ENCODE data around the gene GPR180. TPM values are rescaled to one million over a fixed set of nuclear protein-coding genes. Genes with fewer than 3 reads are reported as not detected.
A peak's percentile ranks its signal among the peaks of the same experiment; 100 is the strongest.

GPR180 gene
- 3.9 and 5.0 TPM in 2 replicates for polyA plus RNA-seq (2014; cell fraction: cytosol; rRNA removed)
- 6.5 and 7.1 TPM in 2 replicates for polyA plus RNA-seq (2014; cell fraction: nucleus; rRNA removed)

- DNase-seq (ENCODE audit: low spot score), result peak; percentile 100
These were observed at the start of gene GPR180 for GRCh38 chr13:94601446-94602431. GPR180 (plus strand) TSS chr13:94601857; CDS start chr13:94601928, 71 bp downstream.

GRCh38 chr13:94552095-94552494, 49.6 kb upstream of the GPR180 start:
- no peak for DNase-seq (ENCODE audit: low spot score)

- no peak for DNase-seq (ENCODE audit: low spot score)
These were observed 47.9 kb upstream of the GPR180 start for GRCh38 chr13:94553766-94554165.

- no peak for DNase-seq (ENCODE audit: low spot score)
These were observed 45.6 kb upstream of the GPR180 start for GRCh38 chr13:94556041-94556440.

- no peak for DNase-seq (ENCODE audit: low spot score)
These were observed 45.0 kb upstream of the GPR180 start for GRCh38 chr13:94556621-94557020.

- no peak for DNase-seq (ENCODE audit: low spot score)
These were observed 43.9 kb upstream of the GPR180 start for GRCh38 chr13:94557684-94558235.

GRCh38 chr13:94558716-94559115, 42.9 kb upstream of the GPR180 start:
- DNase-seq (ENCODE audit: low spot score), result no peak

GRCh38 chr13:94559222-94559795, 42.3 kb upstream of the GPR180 start:
- no peak for DNase-seq (ENCODE audit: low spot score)

- no peak for DNase-seq (ENCODE audit: low spot score)
These were observed 41.5 kb upstream of the GPR180 start for GRCh38 chr13:94560116-94560515.

- DNase-seq (ENCODE audit: low spot score), result no peak
These were observed 40.5 kb upstream of the GPR180 start for GRCh38 chr13:94561126-94561525.

- DNase-seq (ENCODE audit: low spot score), result no peak
These were observed 34.1 kb upstream of the GPR180 start for GRCh38 chr13:94567581-94567980.

GRCh38 chr13:94568443-94568842, 33.2 kb upstream of the GPR180 start:
- DNase-seq (ENCODE audit: low spot score), result no peak

- no peak for DNase-seq (ENCODE audit: low spot score)
These were observed 32.0 kb upstream of the GPR180 start for GRCh38 chr13:94569615-94570014.

GRCh38 chr13:94579063-94579462, 22.6 kb upstream of the GPR180 start:
- no peak for DNase-seq (ENCODE audit: low spot score)

- no peak for DNase-seq (ENCODE audit: low spot score)
These were observed 17.7 kb upstream of the GPR180 start for GRCh38 chr13:94583926-94584325.

GRCh38 chr13:94585543-94586101, 16.0 kb upstream of the GPR180 start:
- no peak for DNase-seq (ENCODE audit: low spot score)

- no peak for DNase-seq (ENCODE audit: low spot score)
These were observed 15.3 kb upstream of the GPR180 start for GRCh38 chr13:94586371-94586770.

- DNase-seq (ENCODE audit: low spot score), result no peak
These were observed 13.1 kb upstream of the GPR180 start for GRCh38 chr13:94588541-94588940.

- DNase-seq (ENCODE audit: low spot score), result no peak
These were observed 10.9 kb upstream of the GPR180 start for GRCh38 chr13:94590744-94591143.

GRCh38 chr13:94595001-94595949, 6.4 kb upstream of the GPR180 start:
- DNase-seq (ENCODE audit: low spot score), result no peak
